Measurements from ENCODE around the gene PROX2. TPM values are rescaled to one million over a fixed set of nuclear protein-coding genes. Genes with fewer than 3 reads are reported as not detected.

The PROX2 gene
- total RNA-seq, 6 experiments from 2014 or later = not detected

DNA sequence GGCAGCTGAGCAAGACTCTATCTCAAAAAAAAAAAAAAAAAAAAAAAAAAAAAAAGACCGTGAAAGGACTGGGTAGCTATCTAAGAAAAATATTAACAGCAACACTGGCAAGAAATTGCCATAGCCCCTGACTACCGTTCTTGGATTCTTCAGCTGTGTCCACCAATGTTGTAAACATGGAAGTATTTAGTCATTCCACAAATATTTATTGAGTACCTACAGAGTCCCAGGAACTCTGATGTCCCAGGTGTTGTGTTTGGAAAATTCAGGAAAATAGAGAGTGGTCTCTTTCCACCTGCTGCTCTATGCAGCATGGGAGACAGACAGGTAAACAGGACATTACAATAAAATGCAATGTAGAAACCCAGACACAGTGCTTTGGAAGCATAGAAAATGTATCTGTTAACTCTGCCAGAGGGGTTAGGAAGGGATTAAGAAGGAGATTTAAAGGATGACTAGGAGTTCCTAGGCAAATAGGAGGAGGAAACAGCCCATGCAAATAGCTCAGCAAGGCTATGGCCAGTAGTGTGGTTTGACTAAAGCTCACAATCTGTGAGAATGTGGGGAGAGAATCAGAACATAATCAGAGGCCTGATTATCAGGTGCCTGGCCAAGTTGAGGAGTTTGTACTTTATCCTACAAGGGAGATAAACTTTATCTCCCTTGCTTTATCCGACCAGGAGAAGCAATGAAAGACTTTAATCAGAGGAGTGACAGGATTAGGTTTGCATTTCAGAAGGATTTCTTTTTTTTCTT lies 3.7 kb upstream of the PROX2 start:
- Histone ChIP-seq H3K27ac (peak overlapping the region in 1 of 3 donors; percentile 22), H3K9me3 (no peaks in the 10 kb centered on the region), H3K36me3 (no peaks in the 10 kb centered on the region), H3K4me1 (peaks cover 0 to 25% (median 9%) of the 10 kb centered on the region in 4 donors), H3K4me3 (no peak overlapping the region), H3K27me3 (no peaks in the 10 kb centered on the region)
- TF ChIP-seq POLR2A (IDR thresholded peaks at IDR 0.05) (no peak), CTCF (IDR thresholded peaks at IDR 0.05) (no peak)
- intact Hi-C loops (cut with DNase I) = no loop called here
- DNase-seq = no peak
- 28% methylated on average over 3 of the region's 3 CpGs for whole genome bisulfite sequencing (ENCODE audit: insufficient coverage, low coverage, low lambda C conversion rate, missing lambda C conversion rate)
- ATAC-seq = no peak

DNA sequence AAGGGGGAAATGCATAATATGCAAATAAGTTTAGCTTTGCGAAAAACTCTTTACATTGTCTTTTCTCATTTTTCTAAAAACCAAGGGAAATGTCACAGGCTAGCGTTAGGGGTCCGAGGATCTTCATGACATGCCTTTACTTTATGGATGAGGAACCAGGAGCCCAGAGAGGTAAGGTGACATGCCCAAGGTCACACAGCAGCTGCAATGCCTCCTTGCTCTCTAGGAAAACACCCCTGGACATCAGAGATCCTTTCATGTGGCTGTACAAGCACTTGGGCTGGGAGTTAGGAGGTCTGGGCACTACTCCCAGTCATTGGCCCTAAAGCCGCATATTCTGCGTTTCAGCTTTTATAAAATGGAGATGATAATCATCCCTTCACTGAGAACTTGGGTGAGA lies 741 bp downstream of the PROX2 start:
- Histone ChIP-seq H3K4me1 (no peaks in the 10 kb centered on the region), H3K4me3 (no peak overlapping the region), H3K9me3 (no peaks in the 10 kb centered on the region), H3K27ac (no peak overlapping the region), H3K27me3 (no peaks in the 10 kb centered on the region), H3K36me3 (no peaks in the 10 kb centered on the region)
- WGBS (ENCODE audit: insufficient coverage, low coverage, low lambda C conversion rate, missing lambda C conversion rate) = 90% methylated on average over 4 of the region's 5 CpGs
- TF ChIP-seq POLR2A (IDR thresholded peaks at IDR 0.05) (no peak), CTCF (IDR thresholded peaks at IDR 0.05) (no peak)
- ATAC-seq (no peak), DNase-seq (no peak)
- intact Hi-C loops (cut with DNase I) = no loop called here

DNA sequence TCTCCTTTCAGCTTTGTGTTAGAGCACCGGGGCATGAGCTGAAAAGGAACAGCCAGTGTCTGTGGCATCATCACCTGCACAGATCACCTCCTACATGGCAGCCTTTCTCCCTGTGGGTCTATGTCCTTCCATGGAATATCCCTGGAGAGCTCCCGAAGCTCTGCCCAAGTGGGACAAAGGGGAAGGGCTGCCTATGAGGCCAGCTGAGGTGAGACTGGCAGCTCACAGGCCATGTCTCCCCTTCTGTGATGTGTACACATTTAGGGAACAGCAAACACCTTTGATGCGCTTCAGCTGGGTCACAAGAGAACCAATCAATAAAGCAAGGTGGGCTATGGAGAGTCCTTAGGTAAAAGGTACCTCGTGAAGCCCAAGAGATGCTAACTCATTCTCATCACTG lies 4.1 kb downstream of the PROX2 start:
- ATAC-seq = peak in 3 of 4 donors; percentile 32 to 76 (median 76)
- intact Hi-C loops (cut with DNase I) = no loop called here
- no peak overlapping the region for H3K4me3 ChIP-seq
- no peaks in the 10 kb centered on the region for H3K36me3 ChIP-seq
- TF ChIP-seq POLR2A (IDR thresholded peaks at IDR 0.05) = no peak
- peak in 1 of 3 donors; percentile 36 for DNase-seq
- no peaks in the 10 kb centered on the region for H3K9me3 ChIP-seq
- no peaks in the 10 kb centered on the region for H3K4me1 ChIP-seq
- H3K27ac ChIP-seq = no peak overlapping the region
- H3K27me3 ChIP-seq = no peaks in the 10 kb centered on the region
- 55% methylated on average over 3 of the region's 4 CpGs for WGBS (ENCODE audit: insufficient coverage, low coverage, low lambda C conversion rate, missing lambda C conversion rate)

DNA sequence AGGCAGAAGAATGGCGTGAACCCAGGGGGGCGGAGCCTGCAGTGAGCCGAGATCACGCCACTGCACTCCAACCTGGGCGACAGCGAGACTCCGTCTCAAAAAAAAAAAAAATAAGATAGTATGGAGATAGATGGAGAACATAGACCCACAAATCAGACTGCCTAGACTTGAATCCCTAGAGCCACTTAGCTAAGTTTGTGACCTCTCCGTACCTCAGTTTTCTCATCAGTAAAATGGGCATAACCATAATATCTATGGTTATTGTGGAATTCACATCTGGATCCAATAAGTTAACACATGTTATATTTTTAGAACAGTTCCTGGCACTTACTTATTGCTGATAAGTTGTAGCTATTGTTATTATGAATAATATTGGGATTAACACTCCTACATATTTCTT lies 7.2 kb downstream of the PROX2 start:
- Histone ChIP-seq H3K27me3 (no peaks in the 10 kb centered on the region), H3K36me3 (no peaks in the 10 kb centered on the region), H3K27ac (no peak overlapping the region), H3K4me3 (no peak overlapping the region), H3K4me1 (no peaks in the 10 kb centered on the region), H3K9me3 (no peaks in the 10 kb centered on the region)
- 79% methylated on average over 8 of the region's 8 CpGs for WGBS (ENCODE audit: insufficient coverage, low coverage, low lambda C conversion rate, missing lambda C conversion rate)
- ATAC-seq = no peak
- no peak for DNase-seq
- TF ChIP-seq CTCF (IDR thresholded peaks at IDR 0.05) (no peak), POLR2A (IDR thresholded peaks at IDR 0.05) (no peak)
- intact Hi-C loops (cut with DNase I) = no loop called here

DNA sequence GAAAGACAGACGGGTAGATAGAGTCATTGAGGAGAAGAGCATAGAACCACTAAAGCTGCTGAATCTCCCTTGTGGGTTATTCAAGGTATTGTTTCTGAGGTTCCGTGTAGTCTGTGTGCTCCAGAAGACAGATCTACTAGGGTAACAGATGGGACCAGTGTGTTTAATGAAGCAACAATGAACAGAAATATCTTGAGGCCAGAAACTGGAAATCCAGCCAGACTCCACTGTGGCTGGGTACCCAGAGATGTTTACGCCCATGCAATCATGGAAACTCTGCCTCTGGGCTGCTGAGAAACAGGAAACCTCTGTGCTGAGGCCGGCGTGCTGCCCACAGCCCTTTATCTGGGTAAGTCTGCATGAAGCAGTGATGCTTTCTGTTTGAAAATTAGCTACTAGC lies 8.3 kb downstream of the PROX2 start:
- Histone ChIP-seq H3K4me1 (no peaks in the 10 kb centered on the region), H3K9me3 (no peaks in the 10 kb centered on the region), H3K27ac (no peak overlapping the region), H3K27me3 (no peaks in the 10 kb centered on the region), H3K4me3 (no peak overlapping the region), H3K36me3 (no peaks in the 10 kb centered on the region)
- WGBS (ENCODE audit: insufficient coverage, low coverage, low lambda C conversion rate, missing lambda C conversion rate) = 57% methylated on average over 5 of the region's 5 CpGs
- no peak for TF ChIP-seq CTCF (IDR thresholded peaks at IDR 0.05)
- no peak for TF ChIP-seq POLR2A (IDR thresholded peaks at IDR 0.05)
- ATAC-seq (peak in 2 of 4 donors; percentile 33 to 35), DNase-seq (no peak)
- intact Hi-C loops (cut with DNase I) = no loop called here
